ENCODE measurements around the gene USP43.
A peak's percentile ranks its signal among the peaks of the same experiment; 100 is the strongest.

USP43 gene

GRCh38 chr17:9715503-9716016, 70.2 kb downstream of the USP43 start:
- no peak for DNase-seq

GRCh38 chr17:9725575-9725974, 80.3 kb downstream of the USP43 start:
- no peak for DNase-seq

- no peak for DNase-seq
Measured at GRCh38 chr17:9726291-9726690, 81.0 kb downstream of the USP43 start.

GRCh38 chr17:9728005-9728404, 82.7 kb downstream of the USP43 start:
- DNase-seq = no peak

GRCh38 chr17:9728564-9728963, 83.2 kb downstream of the USP43 start:
- DNase-seq = no peak

DNA sequence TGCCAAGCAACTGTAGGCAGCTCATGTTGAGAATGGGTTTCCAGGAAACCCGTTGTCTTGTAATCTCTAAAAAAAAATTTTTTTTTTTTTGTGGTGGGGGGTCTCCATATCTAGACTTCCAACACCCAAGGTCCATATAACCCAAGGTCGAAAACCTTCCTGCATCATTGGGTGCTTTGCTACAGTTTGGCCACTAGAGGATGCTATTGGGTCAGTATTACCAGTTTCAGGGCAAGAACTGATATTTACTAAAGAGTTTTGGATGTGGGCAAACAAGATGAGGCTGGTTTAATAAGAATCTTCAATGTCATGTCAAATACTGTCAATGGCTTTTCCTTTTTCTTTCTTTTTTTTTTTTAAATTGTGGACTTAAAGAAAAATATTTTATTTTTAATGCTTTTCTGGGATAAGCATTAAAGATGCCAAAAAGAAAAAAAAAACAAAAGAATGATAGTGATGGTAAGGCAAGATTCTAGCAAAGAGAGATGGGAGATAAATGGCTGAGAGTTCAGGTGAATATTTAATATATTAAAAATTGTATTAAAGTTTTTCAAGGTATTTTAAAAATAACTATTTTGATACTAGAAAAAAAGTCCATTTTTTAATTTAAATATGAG, 83.8 kb downstream of the USP43 start:
- peak; percentile 6 to 34 for DNase-seq

DNA sequence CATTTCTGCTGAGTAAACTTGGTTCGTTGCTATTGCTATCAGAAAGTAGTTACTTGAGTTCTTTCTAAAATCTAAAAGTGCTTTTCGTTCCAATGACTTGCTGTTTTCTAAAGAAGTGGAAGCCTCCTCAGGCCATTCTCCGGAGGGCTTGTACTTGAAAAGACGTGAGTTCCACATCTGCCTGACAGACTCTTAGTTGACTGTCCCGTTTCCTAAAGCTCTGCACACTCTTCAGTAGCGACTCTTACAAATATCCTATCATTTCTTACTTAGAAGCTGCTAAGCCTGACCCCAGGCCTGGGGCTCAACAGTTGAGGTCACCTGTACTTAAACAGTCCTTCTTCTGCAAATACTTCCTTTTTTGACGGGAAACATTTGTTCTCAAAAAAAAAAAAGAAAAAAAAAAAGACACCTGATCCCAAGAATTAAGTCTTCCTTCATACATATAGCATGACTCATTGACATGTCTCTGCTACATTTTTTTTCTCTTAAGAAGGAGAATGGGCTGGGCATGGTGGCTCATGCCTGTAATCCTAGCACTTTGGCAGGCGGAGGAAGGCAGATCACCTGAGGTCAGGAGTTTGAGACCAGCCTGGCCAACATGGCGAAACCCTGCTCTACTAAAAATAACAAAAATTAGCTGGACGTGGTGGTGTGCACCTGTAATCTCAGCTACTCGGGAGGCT, 84.6 kb downstream of the USP43 start:
- DNase-seq = no peak

DNA sequence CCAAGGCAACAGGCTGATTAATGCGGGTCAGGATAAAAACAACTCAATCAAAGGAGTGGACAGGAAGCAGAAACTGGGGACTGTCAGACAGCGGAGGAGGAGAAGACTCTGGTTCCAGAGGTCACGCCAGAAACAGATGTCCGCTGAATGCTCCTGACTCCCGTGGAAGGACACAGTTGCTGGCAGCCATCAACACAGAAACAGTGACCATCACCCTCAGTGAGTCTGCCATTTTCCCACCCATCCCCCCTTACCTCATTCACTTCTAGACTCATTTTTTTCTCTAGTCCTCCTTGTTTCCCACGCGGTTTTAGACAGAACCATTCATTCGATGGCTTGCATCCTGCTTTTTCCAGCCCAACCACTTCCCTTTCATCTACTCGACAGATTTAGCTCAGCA, 105.2 kb downstream of the USP43 start:
- no peak for DNase-seq

DNA sequence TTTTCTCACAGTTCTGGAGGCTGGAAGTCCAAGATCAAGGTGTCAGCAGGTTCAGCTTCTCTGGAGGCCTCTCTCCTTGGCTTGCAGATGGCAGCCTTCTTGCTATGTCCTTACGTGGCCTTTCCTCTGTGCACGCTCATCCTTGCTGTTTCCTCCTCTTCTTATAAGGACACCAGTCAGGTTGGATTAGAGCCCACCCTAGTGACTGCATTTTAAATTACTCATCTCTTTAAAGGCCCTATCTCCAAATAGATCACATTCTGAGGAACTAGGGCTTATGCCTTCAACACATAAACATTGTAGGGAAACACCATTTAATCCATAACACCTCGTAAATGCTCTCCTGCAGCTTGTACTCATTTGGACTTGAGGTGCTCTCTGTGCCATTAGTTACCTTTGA, 109.8 kb downstream of the USP43 start:
- DNase-seq = no peak

GRCh38 chr17:9760266-9760665, 114.9 kb downstream of the USP43 start:
- no peak for DNase-seq

GRCh38 chr17:9763643-9764042, 118.3 kb downstream of the USP43 start:
- DNase-seq = no peak

GRCh38 chr17:9765322-9765721, 120.0 kb downstream of the USP43 start:
- DNase-seq = no peak

DNA sequence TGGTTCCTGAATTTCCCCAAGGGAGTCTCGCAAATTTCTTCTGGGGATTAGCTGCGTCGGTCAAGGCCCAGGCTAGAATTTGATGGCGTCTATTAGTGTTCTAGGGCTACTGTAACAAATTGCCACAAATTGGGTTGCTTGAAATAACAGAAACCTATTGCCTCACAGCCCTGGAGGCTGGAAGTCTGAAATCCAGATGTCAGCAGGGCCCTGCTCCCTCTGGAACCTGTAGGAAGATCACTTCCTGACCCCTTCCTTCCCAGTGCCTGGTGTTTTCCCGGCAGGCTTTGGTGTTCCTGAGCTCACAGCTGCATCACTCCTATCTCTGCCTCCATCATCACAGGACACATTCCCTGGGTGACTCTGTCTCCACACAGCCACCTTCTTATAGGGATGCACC, 121.7 kb downstream of the USP43 start:
- no peak for DNase-seq

DNA sequence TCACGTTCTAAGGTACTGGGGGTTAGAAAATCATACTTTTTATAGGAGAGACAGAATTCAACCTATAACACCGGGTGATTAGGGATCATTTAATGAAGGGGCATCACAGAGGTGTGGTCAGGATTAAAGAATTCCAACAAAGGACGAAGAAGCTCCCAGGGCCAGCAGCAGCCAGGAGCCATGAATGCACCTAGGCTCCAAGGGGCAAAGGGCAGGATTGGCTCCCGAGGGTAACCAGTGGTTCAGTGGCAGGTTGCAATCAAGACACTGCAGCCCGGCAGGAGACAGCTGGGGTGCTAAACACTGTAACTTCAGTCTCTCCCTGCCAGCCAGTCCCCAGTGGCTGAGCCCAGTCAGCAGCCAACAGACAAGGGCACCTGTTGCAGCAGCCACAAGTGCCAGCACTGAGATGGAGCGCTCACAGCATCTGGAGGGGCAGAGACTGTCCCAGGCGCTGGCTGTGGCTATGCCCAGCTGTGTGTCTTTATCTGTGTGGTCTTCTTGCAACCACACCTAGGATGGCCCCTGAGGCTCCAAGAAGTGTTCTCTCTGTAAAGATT, 122.2 kb downstream of the USP43 start:
- no peak for DNase-seq

GRCh38 chr17:9768381-9768934, 123.1 kb downstream of the USP43 start:
- peak; percentile 36 to 57 for DNase-seq

DNA sequence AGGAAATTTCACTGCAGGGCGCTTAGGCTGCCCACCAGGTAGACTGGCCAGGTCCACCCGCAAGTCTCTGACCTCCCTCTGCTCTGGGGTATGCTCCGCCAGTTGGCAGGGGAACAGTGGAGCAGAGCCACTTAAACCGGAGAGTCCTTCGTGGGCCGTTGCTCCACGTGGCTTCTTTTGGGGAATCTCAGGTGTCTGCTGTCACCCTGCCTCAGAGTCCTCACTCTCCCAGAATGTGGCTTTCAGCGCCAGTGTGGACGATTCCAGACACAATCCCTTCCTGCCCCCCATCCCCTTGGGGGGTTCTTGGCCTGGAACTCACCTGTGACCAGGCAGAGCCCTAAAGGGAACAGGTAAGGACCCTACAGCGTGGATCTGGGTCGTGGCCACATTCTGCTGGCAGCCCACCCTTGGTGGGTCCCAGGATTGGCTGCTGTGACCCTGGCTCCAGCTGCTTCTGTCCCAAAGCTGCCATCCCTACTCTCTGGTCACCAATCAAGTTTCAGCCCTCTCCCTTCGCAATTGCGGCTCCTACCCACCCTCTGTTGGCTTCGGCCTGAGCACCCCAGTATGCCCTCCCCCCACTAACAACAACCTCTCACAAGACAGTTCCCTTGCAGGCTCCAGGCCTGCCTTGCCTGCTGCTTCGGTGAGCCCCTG, 123.8 kb downstream of the USP43 start:
- no peak for DNase-seq

DNA sequence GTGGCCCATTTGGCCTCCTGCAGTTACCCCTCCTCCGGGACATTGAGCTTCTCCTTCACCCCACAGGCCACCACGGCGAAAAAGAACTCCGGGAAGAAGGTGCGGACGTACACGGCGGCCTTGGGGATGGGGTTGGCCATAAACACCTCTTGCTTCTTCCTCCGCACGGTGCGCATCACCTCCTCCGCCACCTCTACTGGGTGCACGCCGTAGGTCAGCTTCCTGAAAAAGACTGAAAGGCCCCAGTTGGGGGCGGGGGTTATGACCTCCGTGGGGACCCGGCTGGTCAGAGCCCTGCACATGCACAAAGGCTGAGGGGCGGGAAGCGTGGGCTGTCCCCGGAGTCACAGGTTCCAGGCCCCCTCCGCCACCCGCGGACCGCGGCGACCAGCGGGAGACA, 126.1 kb downstream of the USP43 start:
- no peak for DNase-seq

GRCh38 chr17:9772658-9773057, 127.3 kb downstream of the USP43 start:
- no peak for DNase-seq

DNA sequence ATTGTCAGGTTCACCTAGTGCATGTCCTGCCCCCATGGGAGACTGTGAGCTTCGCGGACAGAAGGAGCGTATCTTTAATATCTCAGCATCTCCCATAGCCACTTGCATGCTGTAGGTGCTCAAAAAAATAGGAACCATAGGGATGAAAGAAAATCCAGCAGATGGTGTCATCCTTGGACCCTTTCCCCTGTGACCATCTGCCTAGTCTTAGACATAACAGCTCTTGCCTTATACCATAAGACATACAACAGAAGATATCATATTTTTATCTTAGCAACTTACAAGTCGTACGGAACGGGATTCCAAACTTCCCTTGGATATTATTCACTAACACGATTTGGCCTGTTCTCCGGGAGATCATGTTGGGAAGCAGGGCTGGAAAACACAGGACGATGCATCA, 131.6 kb downstream of the USP43 start:
- no peak for DNase-seq

Measured in Kasumi-1 (cell line).